WERI-Rb-1 (cell line): Measurements from ENCODE around the gene SNAPIN.

ENCODE experiments used
- DNase-seq: peaks from one replicate; pipeline ENCODE4 v3.0.0-alpha.2; 2020
- H3K27ac ChIP-seq: fragments of 250-450 bp; sonication (Bioruptor Pico); 2 replicates; pipeline ENCODE4 v1.5.1; 2020; ENCODE audit warnings: mild to moderate bottlenecking, moderate library complexity
- H3K27me3 ChIP-seq: fragments of 250-450 bp; sonication (Bioruptor Pico); 2 replicates; pipeline ENCODE4 v1.5.1; 2021; ENCODE audit warnings: mild to moderate bottlenecking, low read depth, moderate library complexity; ENCODE audit not compliant: insufficient read depth, severe bottlenecking
- H3K36me3 ChIP-seq: fragments of 250-450 bp; sonication (Bioruptor Pico); 2 replicates; pipeline ENCODE4 v1.5.1; 2020; ENCODE audit warnings: mild to moderate bottlenecking, moderate library complexity
- H3K4me3 ChIP-seq: 2 replicates; pipeline ENCODE4 v1.5.1; 2011; ENCODE audit warnings: low read depth, mild to moderate bottlenecking, control low read depth, low read length
- H3K9me3 ChIP-seq: fragments of 250-450 bp; sonication (Bioruptor Pico); 2 replicates; pipeline ENCODE4 v1.5.1; 2021; ENCODE audit warnings: mild to moderate bottlenecking, moderate library complexity; ENCODE audit not compliant: severe bottlenecking
- CTCF ChIP-seq: IDR thresholded peaks from 2 replicates; pipeline ENCODE4 v1.5.1; 2011; ENCODE audit warnings: low read depth, mild to moderate bottlenecking, control low read depth, inconsistent platforms, low read length

Gene SNAPIN

GRCh38 chr1:153614906-153615305 lies 43.6 kb upstream of the SNAPIN start:
- no peak for DNase-seq
- no peak overlapping the region for H3K4me3 ChIP-seq
- no peak overlapping the region for H3K27ac ChIP-seq
- peaks cover 4% of the 10 kb centered on the region for H3K9me3 ChIP-seq
- peaks cover 25% of the 10 kb centered on the region for H3K36me3 ChIP-seq
- TF ChIP-seq CTCF: no peak
- no peaks in the 10 kb centered on the region for H3K27me3 ChIP-seq

DNA sequence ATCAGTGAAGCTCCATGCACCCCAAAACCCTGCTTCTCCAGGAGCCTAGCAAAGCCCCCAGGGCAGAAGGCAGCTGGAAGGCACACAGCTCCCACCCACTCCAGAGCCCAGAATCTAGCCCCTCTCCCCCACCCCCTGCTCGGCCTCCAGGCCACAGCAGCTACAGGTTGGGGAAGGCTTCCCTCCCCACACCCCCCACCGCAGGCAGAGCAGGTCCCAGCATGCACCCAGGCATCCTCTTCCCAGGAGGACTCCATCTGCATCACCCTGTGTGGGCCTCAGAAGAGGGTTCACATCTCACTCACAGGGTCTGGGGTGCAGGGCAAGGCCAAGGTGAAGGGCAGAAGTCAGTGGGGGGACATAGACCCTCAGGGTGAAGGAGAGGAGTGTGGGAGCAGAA lies 43.1 kb upstream of the SNAPIN start:
- Histone ChIP-seq H3K36me3 (peaks cover 30% of the 10 kb centered on the region), H3K27ac (no peak overlapping the region), H3K9me3 (peaks cover 6% of the 10 kb centered on the region), H3K4me3 (no peak overlapping the region), H3K27me3 (no peaks in the 10 kb centered on the region)
- no peak for TF ChIP-seq CTCF
- DNase-seq: no peak

GRCh38 chr1:153616144-153616916 lies 42.2 kb upstream of the SNAPIN start, which contains the start of gene S100A14:
Gene S100A14, minus strand, starts transcription at chr1:153616325. Its CDS starts 467 bp downstream, at chr1:153615858.
- H3K36me3 ChIP-seq: peaks cover 39% of the 10 kb centered on the region
- no peak within 1 kb of the TSS for H3K27ac ChIP-seq
- no peak for DNase-seq
- no peaks in the 10 kb centered on the region for H3K27me3 ChIP-seq
- H3K4me3 ChIP-seq: no peak within 1 kb of the TSS
- no peak for TF ChIP-seq CTCF
- peaks cover 6% of the 10 kb centered on the region for H3K9me3 ChIP-seq

DNA sequence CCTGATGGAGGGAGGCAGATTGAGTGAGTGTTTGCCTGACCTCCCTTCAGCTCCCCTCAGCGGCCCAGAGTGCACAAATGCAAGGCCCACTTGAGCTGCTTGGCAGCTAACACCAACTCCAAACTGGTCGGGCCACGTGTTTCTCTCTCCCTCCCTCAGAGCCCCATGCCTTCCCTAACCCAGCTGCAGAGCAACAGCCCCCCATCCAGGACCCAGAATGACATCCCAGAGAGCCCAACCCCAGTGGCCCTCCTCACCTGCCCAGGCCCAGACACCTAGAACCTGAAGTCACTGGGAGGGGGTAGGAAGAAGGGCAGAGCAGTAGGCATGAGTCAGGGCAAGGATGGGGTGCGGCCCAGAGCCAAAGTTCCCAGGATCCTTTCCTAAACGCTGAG lies 41.6 kb upstream of the SNAPIN start:
- Histone ChIP-seq H3K4me3 (no peak overlapping the region), H3K36me3 (peaks cover 43% of the 10 kb centered on the region), H3K27ac (no peak overlapping the region), H3K27me3 (no peaks in the 10 kb centered on the region), H3K9me3 (peaks cover 6% of the 10 kb centered on the region)
- no peak for DNase-seq
- no peak for TF ChIP-seq CTCF

DNA sequence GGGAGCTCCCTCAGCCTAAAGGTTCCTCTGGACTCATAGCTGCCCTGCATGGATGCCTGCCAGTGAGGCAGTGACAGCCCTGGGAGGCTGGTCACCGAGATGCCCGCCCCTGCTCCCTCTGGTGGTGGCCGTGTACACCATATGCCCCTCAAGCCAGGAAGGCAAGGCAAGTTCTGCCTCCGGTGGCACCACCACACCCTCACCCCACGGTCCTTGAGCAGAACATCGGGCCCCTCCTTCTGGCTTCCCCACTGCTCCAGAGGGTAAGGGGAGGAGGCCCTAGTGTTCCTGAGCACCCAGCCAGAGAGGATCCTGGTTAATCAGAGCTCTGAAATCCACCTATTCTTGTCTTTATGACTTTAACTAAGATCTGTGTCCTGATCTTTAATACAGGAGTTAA lies 40.8 kb upstream of the SNAPIN start:
- Histone ChIP-seq H3K4me3 (no peak overlapping the region), H3K27me3 (no peaks in the 10 kb centered on the region), H3K27ac (no peak overlapping the region), H3K9me3 (peaks cover 6% of the 10 kb centered on the region), H3K36me3 (peaks cover 50% of the 10 kb centered on the region)
- TF ChIP-seq CTCF: peak; percentile 82
- peak; percentile 73 for DNase-seq

DNA sequence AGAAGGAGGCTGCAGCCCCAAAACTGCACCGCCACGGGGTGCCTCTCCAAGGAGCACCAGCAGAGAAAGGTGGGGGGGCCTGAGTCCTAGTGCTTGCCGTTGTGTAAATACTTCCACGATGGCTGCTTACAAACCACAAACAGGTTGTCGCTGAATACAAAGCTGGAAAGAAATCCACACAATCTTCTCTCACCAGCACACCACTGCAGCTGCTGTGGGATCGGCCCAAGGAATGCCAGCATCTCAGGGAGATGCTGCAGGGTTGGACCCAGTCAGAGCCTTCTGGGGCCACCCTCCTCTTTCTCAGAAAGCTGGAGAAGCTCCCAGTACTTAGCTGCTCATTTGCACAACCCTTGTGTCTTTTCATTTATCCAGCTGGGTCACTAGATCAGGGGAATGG lies 39.3 kb upstream of the SNAPIN start:
- Histone ChIP-seq H3K4me3 (no peak overlapping the region), H3K27ac (no peak overlapping the region), H3K9me3 (peaks cover 6% of the 10 kb centered on the region), H3K27me3 (no peaks in the 10 kb centered on the region), H3K36me3 (peaks cover 63% of the 10 kb centered on the region)
- DNase-seq: no peak
- TF ChIP-seq CTCF: no peak
